Astrocyte (in vitro differentiated cells and primary cell): ENCODE results near the gene ANAPC15.

Experiments
- EZH2 ChIP-seq: IDR thresholded peaks from 2 replicates; pipeline ENCODE4 v1.6.1; 2012; ENCODE audit warnings: mild to moderate bottlenecking, low read length, inconsistent platforms; ENCODE audit not compliant: insufficient read depth
- TF ChIP-seq, protein P1 (sequence below): IDR thresholded peaks from 2 replicates; pipeline ENCODE4 v1.5.1; 2011; ENCODE audit warnings: low read depth, mild to moderate bottlenecking, inconsistent platforms, low read length, moderate library complexity; ENCODE audit not compliant: insufficient read depth

- TF ChIP-seq, protein P1, sequence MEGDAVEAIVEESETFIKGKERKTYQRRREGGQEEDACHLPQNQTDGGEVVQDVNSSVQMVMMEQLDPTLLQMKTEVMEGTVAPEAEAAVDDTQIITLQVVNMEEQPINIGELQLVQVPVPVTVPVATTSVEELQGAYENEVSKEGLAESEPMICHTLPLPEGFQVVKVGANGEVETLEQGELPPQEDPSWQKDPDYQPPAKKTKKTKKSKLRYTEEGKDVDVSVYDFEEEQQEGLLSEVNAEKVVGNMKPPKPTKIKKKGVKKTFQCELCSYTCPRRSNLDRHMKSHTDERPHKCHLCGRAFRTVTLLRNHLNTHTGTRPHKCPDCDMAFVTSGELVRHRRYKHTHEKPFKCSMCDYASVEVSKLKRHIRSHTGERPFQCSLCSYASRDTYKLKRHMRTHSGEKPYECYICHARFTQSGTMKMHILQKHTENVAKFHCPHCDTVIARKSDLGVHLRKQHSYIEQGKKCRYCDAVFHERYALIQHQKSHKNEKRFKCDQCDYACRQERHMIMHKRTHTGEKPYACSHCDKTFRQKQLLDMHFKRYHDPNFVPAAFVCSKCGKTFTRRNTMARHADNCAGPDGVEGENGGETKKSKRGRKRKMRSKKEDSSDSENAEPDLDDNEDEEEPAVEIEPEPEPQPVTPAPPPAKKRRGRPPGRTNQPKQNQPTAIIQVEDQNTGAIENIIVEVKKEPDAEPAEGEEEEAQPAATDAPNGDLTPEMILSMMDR: no peak
- TF ChIP-seq EZH2: no peak
Measured at GRCh38 chr11:72085621-72086351, 26.7 kb downstream of the ANAPC15 start.
